Stromal cell of bone marrow (primary cell): ENCODE data around the gene SHANK3.
"Not testable (repeated sequence)": the region's sequence is repeated elsewhere in the genome, so short reads cannot be mapped to it uniquely, and the experiment has no call there.

Source experiments
- DNase-seq: peaks from one replicate; pipeline ENCODE4 v3.0.0-alpha.2; 2012; ENCODE audit warnings: low read depth

The SHANK3 gene

DNA sequence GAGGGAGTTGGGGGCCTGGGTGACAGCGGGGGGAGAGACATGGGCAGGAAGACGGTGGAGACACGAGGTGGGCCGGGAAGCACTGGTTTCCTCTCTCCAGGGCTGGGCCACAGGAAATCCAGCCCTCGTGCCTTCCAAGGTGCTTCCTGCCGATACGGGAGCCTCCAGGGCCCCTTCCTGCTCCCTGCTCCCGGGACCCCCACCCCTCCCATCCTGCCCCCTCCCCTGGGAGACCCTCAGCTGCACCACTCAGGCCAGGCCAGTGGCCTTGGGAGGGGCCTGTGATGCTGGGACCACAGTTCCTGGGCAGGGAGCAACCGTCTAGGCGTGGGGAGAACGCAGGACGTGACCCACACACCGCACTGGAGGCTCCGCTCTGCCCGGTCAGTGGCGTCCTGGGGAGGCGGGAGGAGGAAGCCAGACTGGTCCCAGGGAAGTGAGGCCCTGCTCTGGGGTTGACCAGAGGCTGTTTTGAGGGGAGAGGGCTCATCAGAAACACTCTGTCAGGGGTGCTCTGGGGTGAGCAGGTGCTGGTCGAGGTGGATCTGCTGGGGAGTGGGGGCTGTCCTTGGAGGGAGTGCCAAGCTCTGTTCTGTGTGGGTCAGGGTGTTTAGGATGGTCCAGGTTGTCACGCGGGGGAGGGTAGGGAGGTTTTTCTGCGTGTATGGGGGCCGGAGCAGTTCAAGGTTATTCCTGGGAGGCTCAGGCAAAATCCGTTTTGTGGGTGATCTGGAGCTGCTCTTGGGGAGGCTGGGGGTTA is at the start of gene SHANK3:
TSS of gene SHANK3 (plus strand) at position 353 of the 760 bp plus-strand sequence.
- DNase-seq, result no peak

DNA sequence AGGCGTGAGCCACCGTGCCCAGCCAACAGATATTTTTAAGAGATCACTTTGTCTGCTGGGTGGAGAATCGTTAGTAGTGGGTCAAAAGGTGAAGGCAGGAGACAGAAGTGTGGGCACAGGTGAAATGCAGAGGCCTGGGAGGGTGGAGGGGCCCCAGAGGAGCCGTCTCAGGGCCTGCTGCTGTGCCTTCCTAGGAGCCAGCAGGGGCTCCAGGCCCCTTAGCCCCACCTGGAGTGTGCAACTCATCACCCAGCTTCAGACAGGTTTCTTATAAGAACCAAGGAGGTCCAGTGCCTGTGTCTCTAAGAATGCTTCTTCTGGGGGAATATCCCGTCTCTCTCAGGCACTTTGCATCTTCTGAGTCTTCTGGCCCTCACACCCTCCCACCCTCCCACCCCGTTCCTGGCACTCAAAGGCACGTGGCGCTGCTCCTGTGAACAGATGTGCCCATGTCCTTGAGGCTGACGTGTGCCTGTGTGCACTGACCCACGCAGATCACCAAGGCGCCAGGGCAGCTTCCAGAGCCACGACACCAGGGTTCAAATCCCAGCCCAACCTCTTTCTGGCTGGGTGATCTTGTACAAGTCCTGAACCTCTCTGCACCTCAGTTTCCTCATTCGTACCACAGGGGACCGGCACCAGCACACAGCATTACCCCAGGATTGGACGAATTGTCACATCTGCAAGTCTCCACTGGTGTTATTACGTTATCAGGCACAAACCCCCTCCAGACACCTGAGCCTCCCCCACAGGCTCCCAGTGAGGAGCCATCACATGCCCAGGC is 48.1 kb upstream of the SHANK3 start:
- no peak for DNase-seq

DNA sequence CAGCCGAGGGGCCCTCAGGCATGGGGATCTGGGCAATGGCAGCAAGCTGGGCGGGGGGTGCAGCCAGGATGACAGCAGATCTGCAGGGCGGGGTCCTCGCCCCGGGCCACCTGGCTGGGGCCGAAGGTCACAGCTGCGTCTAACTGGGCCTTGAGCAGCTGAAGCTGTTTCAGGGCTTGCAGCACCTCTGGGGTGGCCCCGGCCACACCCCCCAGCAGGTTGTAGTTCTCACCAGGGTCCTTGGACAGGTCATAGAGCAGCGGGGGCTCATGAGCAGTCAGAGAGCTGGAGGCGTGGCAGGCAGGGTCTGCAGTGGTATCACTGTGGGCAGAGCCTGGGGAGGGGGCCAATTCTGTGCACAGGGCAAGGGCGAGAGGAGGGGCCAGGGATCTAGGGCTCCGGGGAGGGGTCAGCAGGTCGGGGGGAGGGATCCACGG is 47.5 kb upstream of the SHANK3 start:
- no peak for DNase-seq

DNA sequence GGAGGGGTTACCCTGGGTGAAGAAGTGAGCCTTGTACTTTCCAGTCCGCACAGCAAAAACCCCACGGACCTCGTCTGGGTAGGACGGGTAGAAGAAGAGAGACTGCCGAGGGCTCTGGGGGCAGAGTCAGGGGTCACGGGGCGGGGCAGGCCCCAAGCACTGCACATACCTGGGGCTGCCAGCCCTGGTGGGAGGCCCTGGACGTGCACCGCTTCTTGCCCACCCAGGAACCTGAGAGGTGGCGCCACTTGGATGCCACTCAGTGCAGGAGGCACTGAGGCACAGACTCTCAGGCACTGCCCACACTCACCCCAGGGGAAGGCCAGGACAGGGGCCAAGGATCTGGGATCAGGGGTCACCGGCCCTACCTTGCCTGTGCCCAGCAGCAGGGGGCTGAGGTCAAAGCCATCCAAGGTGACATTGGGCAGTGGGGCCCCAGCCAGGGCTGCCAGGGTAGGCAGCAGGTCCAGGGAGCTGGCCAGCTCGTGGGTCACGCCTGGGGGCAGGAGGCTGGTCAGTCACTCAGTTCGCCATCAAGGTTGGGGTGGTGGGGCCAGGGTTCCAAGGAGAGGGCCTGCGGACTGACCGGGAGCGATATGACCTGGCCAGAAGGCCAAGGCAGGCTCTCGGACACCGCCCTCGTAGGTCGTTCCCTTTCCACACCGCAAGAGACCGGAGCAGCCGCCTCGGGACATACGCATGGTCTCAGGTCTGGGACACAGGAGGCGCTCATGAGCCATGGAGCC is 46.9 kb upstream of the SHANK3 start:
- no peak for DNase-seq

DNA sequence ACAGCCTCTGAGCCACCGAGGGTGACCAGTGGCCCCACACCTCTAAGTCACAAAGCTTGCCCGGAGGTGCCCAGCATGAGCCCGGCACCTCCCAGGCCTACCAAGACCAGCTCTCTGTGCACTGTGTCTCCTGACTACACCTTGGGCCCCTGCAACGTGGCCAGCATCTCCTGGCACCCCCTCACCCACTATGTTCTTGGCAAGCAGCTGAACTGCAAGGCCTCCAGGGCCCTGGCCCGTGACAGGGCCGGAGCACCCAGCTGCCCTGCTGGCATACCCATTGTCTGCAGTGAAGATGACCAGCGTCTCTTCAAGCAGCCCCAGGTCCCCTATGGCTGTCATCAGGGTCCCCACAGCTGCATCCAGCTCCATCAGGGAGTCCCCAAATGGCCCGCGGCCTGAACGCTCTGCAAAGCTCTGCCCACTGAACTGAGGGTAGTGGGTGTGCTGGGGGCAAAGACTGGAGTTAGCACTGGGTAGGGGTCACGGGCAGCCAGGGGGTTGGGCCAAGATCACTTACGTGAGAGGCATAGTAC is 46.2 kb upstream of the SHANK3 start:
- no peak for DNase-seq

DNA sequence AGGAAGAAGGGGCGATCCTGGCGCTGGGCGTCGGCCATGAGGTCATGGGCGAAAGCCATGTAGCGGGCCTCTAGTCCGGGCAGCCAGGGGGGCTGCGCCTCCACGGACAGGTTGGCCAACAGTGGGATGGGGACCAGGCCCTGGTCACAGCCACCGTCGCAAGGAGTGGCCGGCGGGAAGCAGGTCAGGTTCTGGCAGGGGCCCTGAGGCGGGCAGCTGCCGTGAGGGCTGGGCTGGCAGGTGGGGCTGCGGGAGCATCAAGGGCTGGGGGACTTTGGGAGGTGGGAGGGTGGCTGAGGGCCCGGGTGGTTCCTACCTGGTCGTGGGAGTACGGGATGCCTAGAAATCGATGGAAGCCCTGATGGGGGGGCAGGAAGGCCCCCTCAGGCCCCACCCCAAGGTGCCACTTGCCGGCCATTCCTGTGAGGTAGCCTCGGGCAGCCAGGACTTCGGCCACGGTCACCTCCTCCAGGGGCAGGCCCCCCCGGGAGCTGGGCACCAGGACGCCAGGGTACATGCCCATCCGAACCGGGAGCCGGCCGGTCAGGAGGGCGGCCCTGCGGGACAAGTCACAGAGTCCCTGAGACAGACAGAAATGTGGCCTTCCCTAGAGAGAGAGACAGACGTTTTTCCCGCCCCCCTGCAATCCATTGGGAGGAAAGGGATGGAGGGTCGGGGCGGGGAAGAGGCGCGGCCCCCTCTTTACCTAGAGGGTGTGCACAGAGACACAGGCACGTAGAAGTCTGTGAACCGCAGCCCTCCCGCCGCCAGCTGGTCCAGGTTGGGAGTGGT is 45.6 kb upstream of the SHANK3 start:
- no peak for DNase-seq

DNA sequence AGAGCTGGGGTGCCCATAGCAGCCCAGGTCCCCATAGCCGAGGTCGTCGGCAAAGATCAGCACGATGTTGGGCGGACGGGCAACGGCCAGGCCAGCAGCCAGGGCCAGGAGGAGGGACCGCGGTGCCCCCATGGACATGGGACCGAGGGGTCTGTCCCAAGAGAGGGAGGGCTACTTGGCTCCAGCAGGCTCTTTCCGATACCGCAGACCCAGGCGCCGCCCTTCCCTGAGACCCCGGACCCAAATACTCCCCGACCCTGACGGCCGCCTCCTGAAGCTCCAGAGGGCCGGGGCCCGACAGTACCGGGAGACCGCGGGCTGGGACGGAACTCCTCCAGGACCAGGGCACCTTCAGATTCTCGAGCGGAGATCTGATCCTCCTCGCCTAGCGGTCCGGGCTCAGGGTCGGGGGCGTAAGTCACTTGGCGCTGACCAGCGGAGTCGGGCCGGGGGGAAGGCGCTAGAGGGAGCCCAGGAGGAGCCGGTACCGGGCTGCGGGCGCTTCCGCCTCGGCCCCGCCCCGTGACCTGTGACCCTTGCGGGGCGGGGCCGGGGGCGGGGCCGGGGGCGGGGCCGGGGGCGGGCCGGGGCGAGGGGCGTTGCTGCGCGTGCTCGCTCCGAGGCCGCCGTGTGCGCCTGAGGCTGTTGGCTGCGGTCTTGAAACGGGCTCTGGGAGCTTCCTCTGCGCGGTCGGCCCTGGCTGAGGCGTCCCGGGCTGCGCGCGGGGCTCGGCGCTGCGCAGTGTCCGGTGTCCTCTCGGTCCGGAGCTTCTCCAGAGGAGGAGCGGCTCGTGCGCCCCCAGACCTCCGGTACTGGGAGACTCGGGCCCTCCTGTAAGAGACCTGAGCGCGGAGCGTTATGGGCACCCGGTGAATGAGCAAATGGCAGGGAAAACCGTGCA is 44.7 kb upstream of the SHANK3 start, which contains the start of gene ARSA:
TSS of gene ARSA (minus strand) at position 511 of the 901 bp plus-strand sequence. CDS start at position 138, 373 bp downstream.
- peak; percentile 53 for DNase-seq

DNA sequence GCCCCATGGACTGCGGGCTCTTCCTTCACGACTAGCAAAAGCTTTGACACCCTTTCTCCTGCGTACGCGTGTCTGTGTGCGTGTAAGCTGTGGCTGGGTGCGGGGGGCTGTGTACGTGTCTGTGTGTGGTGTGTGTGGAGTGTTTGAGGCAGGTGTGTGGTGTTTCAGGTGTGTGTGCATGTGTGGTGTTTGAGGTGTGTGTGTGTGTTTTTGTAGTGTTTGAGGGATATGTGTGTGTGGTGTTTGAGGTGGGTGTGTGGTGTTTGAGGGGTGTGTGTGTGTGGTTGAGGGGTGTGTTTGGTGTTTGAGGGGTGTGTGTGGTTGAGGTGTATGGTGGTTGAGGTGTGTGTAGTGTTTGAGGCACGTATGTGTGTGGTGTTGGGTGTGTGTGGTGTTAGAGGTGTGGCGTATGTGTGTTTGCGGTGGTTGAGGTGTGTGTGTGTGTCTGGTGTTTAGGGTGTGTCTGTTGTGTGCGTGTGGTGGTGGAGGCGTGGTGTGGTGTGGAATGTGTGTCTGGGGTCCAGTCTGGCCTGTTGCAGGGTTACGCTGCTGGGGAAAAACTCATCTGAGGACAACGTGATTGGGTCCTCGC is 44.0 kb upstream of the SHANK3 start:
- no peak for DNase-seq

DNA sequence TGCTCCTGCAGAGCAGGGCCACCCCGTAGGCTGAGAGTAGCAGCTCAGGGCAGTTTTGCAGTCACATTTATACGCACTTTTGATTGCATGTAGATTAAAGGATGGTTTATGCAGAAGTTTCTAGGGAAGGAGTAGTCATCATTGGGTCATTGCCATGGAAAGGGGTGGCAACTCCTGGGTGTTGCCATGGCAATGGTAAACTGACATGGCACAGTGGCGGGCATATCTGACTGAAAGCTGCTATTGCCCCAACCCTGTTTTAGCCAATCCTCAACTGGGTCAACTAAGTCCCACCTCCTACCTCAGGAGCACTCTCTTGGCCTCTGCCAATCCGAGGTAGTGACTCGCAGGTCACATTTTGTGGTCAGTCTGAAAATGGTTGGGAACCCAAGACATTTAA is 42.2 kb upstream of the SHANK3 start:
- DNase-seq, result peak; percentile 18

DNA sequence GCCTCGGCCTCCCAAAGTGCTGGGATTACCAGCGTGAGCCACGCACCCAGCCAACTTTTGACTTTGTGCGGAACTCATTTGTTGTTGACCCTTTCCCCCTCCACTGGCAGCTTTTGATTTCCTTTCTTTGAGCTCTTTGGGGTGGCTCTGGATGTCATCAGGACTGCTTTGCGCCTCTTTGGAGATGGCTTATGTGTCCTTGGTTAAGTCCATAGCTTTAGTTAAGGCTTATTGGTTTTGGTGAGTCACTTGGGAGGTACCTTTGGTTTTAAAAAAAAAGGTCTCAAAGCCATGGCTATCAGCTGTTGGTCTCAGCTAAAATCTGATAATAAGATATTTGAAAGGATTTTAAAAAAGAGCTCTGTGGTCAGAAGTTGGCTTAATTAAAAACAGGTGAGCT is 39.5 kb upstream of the SHANK3 start:
- DNase-seq, result no peak

DNA sequence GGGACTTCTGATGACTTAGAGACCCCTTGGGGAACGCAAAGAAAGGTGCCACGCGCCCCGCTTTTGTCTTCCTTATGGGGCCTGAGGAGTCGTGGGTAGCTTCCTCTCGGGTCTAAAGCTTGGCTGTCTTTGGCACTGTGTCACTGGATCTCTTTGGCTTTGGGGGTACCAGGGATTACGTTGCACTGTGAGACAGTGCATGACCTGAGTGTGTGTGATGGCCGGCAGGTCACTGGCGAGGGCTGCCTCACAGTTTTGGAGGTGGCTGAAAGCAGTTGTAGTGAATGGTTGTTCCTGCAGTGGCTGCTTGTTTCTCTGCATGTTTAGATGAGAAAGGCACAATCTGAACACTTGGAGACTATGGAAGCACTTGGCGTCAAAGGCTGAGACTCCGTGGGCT is 38.9 kb upstream of the SHANK3 start:
- no peak for DNase-seq

DNA sequence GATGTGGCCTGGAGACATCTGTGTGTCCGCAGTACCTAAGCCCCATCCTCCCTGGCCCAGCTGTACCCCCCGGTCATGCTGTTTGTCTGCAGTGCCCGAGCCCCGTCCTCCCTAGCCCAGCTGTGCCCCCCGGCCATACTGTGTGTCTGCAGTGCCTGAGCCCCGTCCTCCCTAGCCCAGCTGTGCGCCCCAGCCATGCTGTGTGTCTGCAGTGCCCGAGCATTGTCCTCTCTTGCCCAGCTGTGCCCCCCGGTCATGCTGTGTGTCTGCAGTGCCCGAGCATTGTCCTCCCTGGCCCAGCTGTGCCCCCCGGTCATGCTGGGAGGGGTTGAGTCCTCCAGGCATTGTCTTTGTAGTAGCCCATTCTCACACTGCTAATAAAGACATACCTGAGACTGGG is 37.0 kb upstream of the SHANK3 start:
- DNase-seq, result no peak

DNA sequence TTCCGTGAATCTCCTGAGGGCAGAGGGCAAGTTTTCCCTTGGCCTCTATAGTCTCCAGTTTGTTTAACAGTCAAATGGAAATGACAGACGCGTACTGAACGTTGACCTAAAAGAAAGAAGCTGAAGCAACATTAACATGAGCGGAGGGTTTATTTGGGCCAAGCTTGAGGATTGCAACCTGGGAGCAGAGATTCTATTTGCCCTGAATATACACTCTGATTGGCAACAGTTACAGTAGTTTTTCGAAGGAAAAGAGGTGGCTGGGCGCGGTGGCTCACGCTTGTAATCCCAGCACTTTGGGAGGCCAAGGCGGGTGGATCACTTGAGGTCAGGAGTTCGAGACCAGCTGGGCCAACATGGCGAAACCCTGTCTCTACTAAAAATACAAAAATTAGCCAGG is 32.3 kb upstream of the SHANK3 start:
- not testable (repeated sequence) for DNase-seq

DNA sequence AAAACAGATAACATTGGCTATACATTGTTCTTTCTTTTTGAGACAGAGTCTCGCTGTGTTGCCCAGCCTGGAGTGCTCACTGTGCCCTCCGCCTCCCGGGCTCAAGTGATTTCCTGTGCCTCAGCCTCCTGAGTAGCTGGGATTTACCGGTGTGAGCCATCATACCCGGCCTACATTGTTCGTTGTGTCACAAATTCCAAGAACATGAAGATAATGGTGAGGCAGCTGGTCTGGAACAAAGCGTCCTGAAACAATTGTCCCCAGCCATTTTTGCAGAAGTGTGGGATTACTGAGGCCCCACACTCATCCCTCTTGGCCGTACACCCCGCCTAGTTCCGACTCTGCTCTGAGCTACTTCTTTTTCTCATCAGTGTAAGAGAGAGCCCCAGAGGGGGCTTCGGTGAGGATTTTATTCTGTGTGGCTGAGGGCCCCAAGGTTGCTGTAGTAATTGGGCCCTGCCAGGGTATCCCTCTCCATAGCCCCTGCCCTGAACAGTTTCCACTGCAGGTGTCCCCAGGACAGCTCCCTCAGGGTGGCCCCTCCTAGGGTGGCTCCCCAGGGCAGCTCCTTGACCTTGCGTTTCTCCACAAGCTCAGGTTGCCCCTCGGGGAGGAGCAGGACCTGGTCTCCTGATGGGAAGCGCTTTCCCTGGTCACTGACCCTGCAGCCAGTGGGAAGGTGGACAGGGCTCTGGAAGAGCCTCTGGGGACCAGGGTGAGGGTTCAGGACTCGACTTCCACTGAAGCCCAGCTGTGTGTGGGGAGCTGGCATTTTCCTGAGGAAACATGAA is 31.6 kb upstream of the SHANK3 start:
- no peak for DNase-seq

DNA sequence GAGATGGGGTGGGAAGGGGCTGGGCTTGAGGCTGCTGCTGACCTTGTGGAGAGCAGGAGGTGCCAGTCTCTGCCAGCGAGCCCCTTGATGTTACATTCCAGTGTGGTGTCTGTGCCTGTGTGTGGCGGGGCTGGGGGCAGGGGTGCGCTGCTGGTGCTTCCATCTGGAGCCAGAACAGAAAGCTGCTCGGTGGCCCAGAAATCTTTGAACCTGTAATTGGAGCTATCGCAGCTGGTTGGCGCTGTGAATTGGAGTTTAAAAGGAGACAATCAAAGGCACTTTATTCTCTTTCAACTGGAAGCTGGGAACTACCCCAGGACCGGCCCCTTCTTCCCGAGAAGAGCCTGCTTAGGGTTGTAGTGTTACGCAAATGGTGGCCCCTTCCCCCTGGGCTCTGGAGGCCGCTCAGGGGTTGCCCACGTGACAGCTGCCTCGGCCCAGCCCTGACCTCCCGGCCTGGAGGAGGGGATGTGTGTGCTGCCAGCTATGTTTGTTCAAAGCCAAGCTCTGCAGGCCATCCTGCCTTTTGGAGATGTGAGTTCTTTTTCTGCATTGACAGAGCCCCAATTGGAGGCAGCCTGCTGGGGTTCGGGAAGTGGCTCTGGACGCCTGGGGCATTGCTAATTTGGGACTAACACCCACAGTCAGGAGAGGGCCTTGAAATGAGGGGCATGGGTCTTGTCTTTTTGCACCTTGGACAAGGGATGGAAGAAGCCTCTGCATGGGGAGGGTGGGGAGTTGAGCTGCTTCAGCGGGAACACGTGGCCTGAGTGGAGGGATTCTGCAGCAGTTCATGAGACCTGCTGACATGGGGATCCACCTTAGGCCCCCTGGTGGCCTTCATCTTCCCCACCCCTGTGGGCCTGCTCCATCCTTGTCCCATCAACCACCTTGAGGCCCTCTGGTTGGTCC is 30.7 kb upstream of the SHANK3 start:
- no peak for DNase-seq

DNA sequence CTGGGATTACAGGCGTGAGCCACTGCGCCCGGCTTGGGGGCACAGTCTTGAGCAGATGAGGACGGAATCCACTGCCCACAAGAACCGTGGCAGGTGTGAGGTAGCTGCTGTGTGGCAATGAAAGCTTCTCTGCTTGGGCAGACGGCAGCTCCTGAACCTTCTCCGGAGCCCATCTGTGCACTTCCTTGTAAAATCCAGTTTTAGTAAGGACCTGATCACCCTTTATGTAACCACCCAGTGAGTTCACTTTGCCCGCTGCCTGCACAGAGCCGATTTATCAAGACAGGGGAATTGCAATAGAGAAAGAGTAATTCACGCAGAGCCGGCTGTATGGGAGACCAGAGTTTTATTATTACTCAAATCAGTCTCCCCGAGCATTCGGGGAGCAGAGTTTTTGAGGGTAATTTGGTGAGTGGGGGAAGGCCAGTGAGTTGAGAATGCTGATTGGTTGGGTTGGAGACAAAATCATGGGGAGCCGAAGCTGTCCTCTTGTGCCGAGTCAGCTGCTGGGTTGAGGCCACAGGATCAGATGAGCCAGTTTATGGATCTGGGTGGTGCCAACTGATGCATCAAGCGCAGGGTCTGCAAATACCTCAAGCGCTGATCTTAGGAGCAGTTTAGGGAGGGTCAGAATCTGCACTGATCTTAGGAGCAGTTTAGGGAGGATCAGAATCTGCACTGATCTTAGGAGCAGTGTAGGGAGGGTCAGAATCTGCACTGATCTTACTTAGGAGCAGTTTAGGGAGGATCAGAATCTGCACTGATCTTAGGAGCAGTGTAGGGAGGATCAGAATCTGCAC is 29.4 kb upstream of the SHANK3 start:
- not testable (repeated sequence) for DNase-seq

DNA sequence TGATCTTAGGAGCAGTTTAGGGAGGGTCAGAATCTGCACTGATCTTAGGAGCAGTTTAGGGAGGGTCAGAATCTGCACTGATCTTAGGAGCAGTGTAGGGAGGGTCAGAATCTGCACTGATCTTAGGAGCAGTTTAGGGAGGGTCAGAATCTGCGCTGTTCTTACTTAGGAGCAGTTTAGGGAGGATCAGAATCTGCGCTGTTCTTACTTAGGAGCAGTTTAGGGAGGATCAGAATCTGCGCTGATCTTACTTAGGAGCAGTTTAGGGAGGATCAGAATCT is 28.9 kb upstream of the SHANK3 start:
- not testable (repeated sequence) for DNase-seq

DNA sequence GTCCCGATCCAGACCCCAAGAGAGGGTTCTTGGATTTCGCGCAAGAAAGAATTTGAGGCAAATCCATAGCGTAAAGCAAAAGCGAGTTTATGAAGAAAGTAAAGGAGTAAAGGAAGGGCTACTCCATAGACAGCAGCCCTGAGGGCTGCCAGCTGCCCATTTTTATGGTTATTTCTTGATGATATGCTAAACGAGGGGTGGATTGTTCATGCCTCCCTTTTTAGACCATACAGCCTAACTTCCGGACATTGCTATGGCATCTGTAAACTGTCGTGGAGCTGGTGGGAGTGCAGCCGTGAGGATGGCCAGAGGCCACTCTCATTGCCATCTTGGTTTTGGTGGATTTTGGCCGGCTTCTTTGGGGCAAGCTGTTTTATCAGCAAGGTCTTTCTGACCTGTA is 19.4 kb upstream of the SHANK3 start:
- no peak for DNase-seq
